ENCODE measurements around the gene POLR2J. TPM values are rescaled to one million over a fixed set of nuclear protein-coding genes. Genes with fewer than 3 reads are reported as not detected.
"Not testable (repeated sequence)": the region's sequence is repeated elsewhere in the genome, so short reads cannot be mapped to it uniquely, and the experiment has no call there.

POLR2J gene
- 26.8 and 32.5 TPM in 2 replicates for total RNA-seq

GRCh38 chr7:102478314-102479208 lies at the start of gene POLR2J:
Gene POLR2J (minus strand): TSS chr7:102478922. CDS start chr7:102478860, 62 bp downstream.
- peak; percentile 68 to 84 for DNase-seq (ENCODE audit: low read depth in 2 of 2)

- not testable (repeated sequence) for DNase-seq (ENCODE audit: low read depth in 2 of 2)
Observed at GRCh38 chr7:102527822-102528793, 49.4 kb upstream of the POLR2J start.

GRCh38 chr7:102527182-102527581 lies 48.5 kb upstream of the POLR2J start:
- DNase-seq (ENCODE audit: low read depth in 2 of 2): not testable (repeated sequence)

DNA sequence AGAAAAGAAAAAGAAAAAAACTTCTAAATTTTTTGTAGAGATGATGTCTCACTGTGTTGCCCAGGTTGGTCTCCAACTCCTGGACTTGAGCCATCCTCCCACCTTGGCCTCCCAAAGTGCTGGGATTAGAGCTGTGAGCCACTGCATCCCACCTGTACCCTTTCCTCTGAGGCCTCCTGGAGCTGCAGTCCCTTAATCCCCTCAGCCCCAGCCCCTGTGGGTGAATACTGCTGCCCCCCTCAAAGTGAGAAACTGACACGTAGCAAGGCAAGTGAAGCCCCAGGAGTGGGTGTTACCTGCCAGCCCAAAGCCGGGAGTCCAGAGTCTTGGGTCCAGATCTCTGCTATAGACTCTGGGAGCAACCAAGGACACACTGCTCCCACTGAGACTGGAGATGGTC lies 46.1 kb upstream of the POLR2J start:
- DNase-seq (ENCODE audit: low read depth in 2 of 2): not testable (repeated sequence)

DNA sequence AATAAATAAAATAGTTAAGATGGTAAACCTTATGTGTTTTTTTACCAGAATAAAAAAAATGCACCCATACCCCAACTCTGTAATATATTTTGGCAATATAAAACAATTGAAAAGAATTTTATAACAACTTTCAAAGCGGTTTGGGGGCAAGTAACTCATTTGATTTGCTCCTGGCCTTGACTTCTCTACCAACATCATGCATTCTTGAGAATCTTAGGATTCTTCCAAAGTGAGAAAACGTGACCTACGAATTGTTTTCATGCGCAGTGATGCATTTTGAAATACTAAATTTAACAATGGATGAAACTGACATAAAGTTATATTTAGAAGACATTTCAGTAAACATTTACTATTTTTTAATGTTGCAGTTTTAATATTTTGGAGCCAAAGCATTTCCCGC lies 42.1 kb upstream of the POLR2J start:
- DNase-seq (ENCODE audit: low read depth in 2 of 2): not testable (repeated sequence)

DNA sequence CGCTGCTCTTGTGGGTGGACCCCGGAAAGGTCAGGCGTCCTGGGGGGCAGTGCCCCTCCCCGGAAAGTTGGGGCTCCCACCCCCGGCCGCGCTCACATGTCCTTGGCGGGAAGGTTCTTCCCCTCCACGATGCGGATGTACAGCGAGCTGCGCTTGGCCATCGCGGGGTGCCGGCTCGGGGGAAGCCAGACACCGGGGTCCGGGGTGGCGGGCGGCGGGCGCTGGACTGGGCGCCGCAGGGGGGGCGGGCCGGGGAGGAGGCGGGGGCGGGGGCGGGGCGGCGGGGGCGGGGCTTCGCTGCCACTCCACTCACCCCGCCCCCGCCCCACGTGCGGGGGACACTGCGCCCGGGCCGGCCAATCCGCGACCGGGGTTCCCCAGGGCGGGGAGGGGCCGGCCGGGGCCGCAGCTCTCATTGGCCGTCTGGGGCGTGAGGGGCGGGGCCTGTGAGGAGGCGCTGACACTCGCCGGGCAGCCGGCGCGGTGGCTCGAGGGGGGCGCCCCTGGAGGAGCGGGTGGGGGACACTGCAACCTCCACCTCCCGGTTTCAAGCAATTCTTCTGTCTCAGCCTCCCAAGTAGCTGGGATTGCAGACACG lies 38.9 kb upstream of the POLR2J start, which contains the start of gene RASA4B:
TSS of gene RASA4B (minus strand) at position 228 of the 598 bp plus-strand sequence. CDS start at position 161, 67 bp downstream.
- DNase-seq (ENCODE audit: low read depth in 2 of 2): peak; percentile 3 to 10

GRCh38 chr7:102516951-102517350 lies 38.2 kb upstream of the POLR2J start:
- DNase-seq (ENCODE audit: low read depth in 2 of 2): not testable (repeated sequence)

GRCh38 chr7:102515889-102516288 lies 37.2 kb upstream of the POLR2J start:
- not testable (repeated sequence) for DNase-seq (ENCODE audit: low read depth in 2 of 2)

DNA sequence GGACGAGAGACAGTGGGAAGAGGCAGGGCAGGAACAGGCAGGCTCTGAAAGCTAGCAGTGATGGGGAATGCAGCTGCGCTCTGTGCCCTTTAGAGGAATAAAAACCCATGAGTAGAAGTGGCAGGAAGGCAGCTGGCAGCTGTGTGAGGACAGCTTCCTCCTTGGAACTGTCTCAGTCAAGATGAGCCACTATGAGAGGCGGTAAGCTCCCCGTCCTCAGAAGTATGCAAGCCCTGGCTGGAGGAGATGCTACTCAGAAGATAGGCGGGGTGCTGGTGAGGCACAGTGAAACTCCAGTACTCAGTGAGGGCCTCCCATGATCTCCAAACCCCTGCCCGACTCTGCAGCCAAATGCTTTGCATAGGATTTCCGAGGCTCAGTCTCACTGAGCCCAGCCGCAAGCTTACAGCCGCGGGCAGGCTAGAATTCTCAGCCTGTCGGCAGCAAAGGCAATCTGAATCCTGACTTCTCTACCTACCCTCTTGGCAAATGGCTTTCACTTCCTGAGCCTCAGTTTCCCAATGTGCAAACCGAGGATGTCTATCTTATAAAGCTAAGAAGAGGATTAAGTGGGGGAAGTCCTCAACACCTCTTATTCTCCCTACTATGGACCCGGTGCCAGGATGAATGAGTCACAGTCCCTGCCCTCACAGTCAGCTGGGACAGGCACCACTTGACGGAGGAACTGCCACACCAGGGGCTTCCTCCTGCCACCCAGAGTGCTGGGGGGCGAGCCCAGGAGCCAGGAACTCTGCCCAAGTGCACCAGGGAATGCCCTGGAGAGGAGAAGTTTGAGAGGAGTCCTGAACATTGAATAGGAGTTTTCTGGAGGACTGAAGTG lies 36.4 kb upstream of the POLR2J start:
- not testable (repeated sequence) for DNase-seq (ENCODE audit: low read depth in 2 of 2)

GRCh38 chr7:102512642-102513221 lies 34.0 kb upstream of the POLR2J start:
- DNase-seq (ENCODE audit: low read depth in 2 of 2): peak; percentile 59 to 69

DNA sequence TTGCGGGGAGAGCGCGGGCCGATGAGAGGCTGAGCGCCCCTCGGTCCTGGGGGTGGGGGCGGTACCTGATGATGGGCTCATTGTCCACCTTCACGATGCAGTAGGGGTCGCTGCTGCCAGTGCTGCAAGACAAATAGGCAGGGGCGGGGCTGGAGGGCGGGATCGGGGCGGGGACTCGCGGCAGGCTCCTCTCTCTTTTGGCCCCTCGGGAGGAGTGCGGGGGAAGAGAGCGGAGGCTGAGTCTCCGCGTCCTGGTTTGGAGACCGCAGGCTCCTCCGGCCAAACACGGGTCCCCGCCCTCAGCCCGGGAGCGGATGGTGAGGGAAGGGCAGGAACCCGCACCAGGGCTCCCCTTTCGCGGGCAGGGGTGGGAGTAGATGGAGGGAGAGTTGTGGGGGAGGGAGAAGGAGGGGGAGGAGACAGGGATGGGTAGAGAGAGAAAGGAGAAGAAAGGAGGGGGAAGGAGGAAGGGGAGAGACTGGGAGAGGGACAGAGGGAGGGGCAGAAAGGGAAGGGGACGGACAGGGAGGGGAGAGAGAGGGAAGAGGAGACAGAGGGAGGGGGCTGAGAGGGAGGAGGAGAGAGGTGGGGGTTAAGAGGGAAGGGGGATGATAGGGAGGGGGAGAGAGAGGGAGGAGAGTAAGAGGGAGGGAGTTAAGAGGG lies 33.3 kb upstream of the POLR2J start:
- not testable (repeated sequence) for DNase-seq (ENCODE audit: low read depth in 2 of 2)

DNA sequence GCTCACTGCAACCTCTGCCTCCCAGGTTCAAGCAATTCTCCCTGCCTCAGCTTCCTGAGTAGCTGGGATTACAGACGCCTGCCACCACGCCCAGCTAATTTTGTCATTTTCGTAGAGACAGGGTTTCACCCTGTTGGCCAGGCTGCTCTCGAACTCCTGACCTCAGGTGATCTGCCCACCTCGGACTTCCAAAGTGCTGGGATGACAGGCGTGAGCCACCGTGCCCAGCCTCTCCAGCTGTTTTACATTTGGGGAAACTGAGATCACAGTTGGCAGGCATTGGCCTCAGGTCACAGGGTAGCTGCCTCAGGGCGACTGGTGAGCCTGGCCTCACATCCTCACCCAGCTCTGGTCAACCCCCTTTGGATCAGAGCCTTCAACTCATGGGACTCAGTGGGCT lies 31.9 kb upstream of the POLR2J start:
- not testable (repeated sequence) for DNase-seq (ENCODE audit: low read depth in 2 of 2)

GRCh38 chr7:102507410-102508088 lies 28.8 kb upstream of the POLR2J start:
- not testable (repeated sequence) for DNase-seq (ENCODE audit: low read depth in 2 of 2)

- DNase-seq (ENCODE audit: low read depth in 2 of 2): not testable (repeated sequence)
Observed at GRCh38 chr7:102505298-102506185, 26.8 kb upstream of the POLR2J start.

DNA sequence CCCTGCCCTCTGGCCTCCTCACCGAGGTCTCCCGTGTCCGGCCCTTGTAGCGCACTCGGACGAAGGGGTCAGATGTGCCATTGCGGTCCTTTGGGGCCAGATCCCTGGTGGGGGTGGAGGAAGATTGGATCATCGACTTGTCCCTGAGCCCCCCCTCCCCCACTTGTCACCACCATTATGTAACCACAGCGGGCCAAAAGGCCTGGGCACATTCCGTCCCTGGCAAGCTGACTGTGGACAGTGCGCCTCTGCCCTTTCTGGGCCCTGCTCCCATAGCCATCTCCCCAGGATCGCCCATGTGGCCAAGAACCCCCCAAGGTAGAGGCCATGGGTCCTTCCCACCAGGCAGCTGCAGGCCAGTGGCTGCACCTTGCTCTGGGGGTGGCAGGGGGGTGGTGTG lies 24.4 kb upstream of the POLR2J start:
- not testable (repeated sequence) for DNase-seq (ENCODE audit: low read depth in 2 of 2)

DNA sequence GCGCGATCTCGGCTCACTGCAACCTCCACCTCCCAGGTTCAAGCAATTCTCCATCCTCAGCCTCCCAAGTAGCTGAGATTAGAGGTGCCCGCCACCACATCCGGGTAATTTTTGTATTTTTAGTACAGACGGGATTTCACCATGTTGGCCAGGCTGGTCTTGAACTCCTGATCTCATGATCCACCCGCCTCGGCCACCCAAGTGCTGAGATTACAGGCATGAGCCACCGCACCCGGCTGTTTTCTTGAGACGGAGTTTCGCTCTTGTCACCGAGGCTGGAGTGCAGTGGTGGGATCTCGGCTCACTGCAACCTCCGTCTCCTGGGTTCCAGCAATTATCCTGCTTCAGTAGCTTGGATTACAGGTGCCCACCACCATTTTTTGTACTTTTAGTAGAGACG lies 19.6 kb upstream of the POLR2J start:
- not testable (repeated sequence) for DNase-seq (ENCODE audit: low read depth in 2 of 2)

GRCh38 chr7:102497308-102497707 lies 18.6 kb upstream of the POLR2J start:
- DNase-seq (ENCODE audit: low read depth in 2 of 2): not testable (repeated sequence)

- DNase-seq (ENCODE audit: low read depth in 2 of 2): peak in 1 of 2 donors; percentile 0
Observed at GRCh38 chr7:102496861-102497260, 18.1 kb upstream of the POLR2J start.

Measured in lung microvascular endothelial cell (primary cell).